GM23338 (cell line): ENCODE measurements around the gene OSBPL5. TPM values are rescaled to one million over a fixed set of nuclear protein-coding genes. Genes with fewer than 3 reads are reported as not detected.

ENCODE experiments used
- ATAC-seq: fragments of 200-7000 bp; cut with Tn5 transposase; 3 replicates; pipeline ENCODE4 v1.9.1; 2020
- DNase-seq: peaks from one replicate; pipeline ENCODE4 v3.0.0-alpha.2; 2015; ENCODE audit warnings: low spot score
- H2AFZ ChIP-seq: fragments of 200-600 bp; sonication (generic); 2 replicates; pipeline ENCODE4 v1.8.0; 2016; ENCODE audit warnings: antibody characterized with exemption, mild to moderate bottlenecking, moderate library complexity
- H3F3A ChIP-seq: fragments of 200-600 bp; sonication (generic); replicated peaks from 2 replicates; pipeline ENCODE4 v1.8.0; 2017; ENCODE audit warnings: antibody characterized with exemption, mixed run types, low read depth
- H3K27ac ChIP-seq: fragments of 200-600 bp; sonication (generic); 2 replicates; pipeline ENCODE4 v1.6.1; 2016; ENCODE audit warnings: low read depth
- H3K27me3 ChIP-seq: fragments of 200-600 bp; sonication (generic); 2 replicates; pipeline ENCODE4 v1.8.0; 2016; ENCODE audit warnings: mild to moderate bottlenecking, mixed run types, moderate library complexity; ENCODE audit not compliant: insufficient read depth
- H3K36me3 ChIP-seq: fragments of 200-600 bp; sonication (generic); 2 replicates; pipeline ENCODE4 v1.8.0; 2016; ENCODE audit warnings: mild to moderate bottlenecking; ENCODE audit not compliant: insufficient read depth
- H3K4me1 ChIP-seq: fragments of 200-600 bp; sonication (generic); 2 replicates; pipeline ENCODE4 v1.8.0; 2016; ENCODE audit warnings: mild to moderate bottlenecking, moderate library complexity; ENCODE audit not compliant: insufficient read depth
- H3K4me2 ChIP-seq: fragments of 200-600 bp; sonication (generic); 2 replicates; pipeline ENCODE4 v1.7.1; 2017; ENCODE audit warnings: mixed run types
- H3K4me3 ChIP-seq: fragments of 200-600 bp; sonication (generic); 2 replicates; pipeline ENCODE4 v1.6.1; 2016; ENCODE audit warnings: mixed run types
- H3K79me2 ChIP-seq: fragments of 200-600 bp; sonication (generic); replicated peaks from 2 replicates; pipeline ENCODE4 v1.8.0; 2017; ENCODE audit warnings: mild to moderate bottlenecking; ENCODE audit not compliant: insufficient read depth
- H3K9me2 ChIP-seq: fragments of 200-600 bp; sonication (generic); 2 replicates; pipeline ENCODE4 v1.8.0; 2017; ENCODE audit not compliant: insufficient read depth
- H4K20me1 ChIP-seq: fragments of 200-600 bp; sonication (generic); replicated peaks from 2 replicates; pipeline ENCODE4 v1.8.0; 2017; ENCODE audit warnings: mild to moderate bottlenecking; ENCODE audit not compliant: insufficient read depth
- H3K27ac Mint-ChIP-seq: 2 replicates; pipeline ENCODE4 v1.8.0; 2020; ENCODE audit warnings: inconsistent platforms, mild to moderate bottlenecking, moderate library complexity, mixed read lengths
- H3K27me3 Mint-ChIP-seq: 3 replicates; pipeline ENCODE4 v1.8.0; 2022; ENCODE audit warnings: low read depth, mild to moderate bottlenecking, moderate library complexity, mixed read lengths, inconsistent platforms; ENCODE audit not compliant: insufficient read depth, poor library complexity
- H3K36me3 Mint-ChIP-seq: 3 replicates; pipeline ENCODE4 v1.8.0; 2021; ENCODE audit warnings: low read depth, mild to moderate bottlenecking, inconsistent platforms, moderate library complexity, mixed read lengths
- H3K4me1 Mint-ChIP-seq: 3 replicates; pipeline ENCODE4 v1.8.0; 2020; ENCODE audit warnings: mild to moderate bottlenecking, inconsistent platforms, mixed read lengths
- H3K4me3 Mint-ChIP-seq: 3 replicates; pipeline ENCODE4 v1.8.0; 2021; ENCODE audit warnings: moderate library complexity, mild to moderate bottlenecking, inconsistent platforms, mixed read lengths
- H3K9me3 Mint-ChIP-seq: 3 replicates; pipeline ENCODE4 v1.8.0; 2020; ENCODE audit warnings: moderate library complexity, mild to moderate bottlenecking, inconsistent platforms, mixed read lengths
- CREB1 ChIP-seq: fragments of 250-450 bp; sonication (Bioruptor Pico); IDR thresholded peaks from 2 replicates; pipeline ENCODE4 v1.5.0; 2020; ENCODE audit warnings: low read depth, mild to moderate bottlenecking, moderate library complexity
- EZH2 ChIP-seq: fragments of 200-600 bp; sonication (generic); IDR thresholded peaks from one replicate; pipeline ENCODE4 v1.8.0; 2017; ENCODE audit warnings: antibody characterized with exemption, mild to moderate bottlenecking, low read depth; ENCODE audit not compliant: unreplicated experiment
- EZH2phosphoT487 ChIP-seq: fragments of 200-600 bp; sonication (generic); IDR thresholded peaks from one replicate; pipeline ENCODE4 v1.8.1; 2018; ENCODE audit warnings: antibody characterized with exemption; ENCODE audit not compliant: unreplicated experiment
- JUNB ChIP-seq: IDR thresholded peaks from one replicate; pipeline ENCODE4 v1.6.1; 2016; ENCODE audit warnings: antibody characterized with exemption; ENCODE audit not compliant: unreplicated experiment
- NANOG ChIP-seq: IDR thresholded peaks from 2 replicates; pipeline ENCODE4 v1.6.1; 2016; ENCODE audit warnings: antibody characterized with exemption, borderline replicate concordance
- POLR2AphosphoS5 ChIP-seq: IDR thresholded peaks from 2 replicates; pipeline ENCODE4 v1.6.1; 2016; ENCODE audit warnings: antibody characterized with exemption, low read depth
- ZNF114 ChIP-seq: fragments of 250-450 bp; sonication (Bioruptor Pico); IDR thresholded peaks from 2 replicates; pipeline ENCODE4 v1.5.0; 2020; ENCODE audit warnings: mild to moderate bottlenecking, moderate library complexity
- polyA plus RNA-seq: library from polyadenylated mRNA; unstranded; fragments of >200 nt; fragmentation: Nextera tagmentation; extraction: Ambion mirVana; gene quantifications from 2 replicates; pipeline ENCODE4 v1.2.1, GENCODE V29; 2016
- total RNA-seq: library from RNA; depleted of rRNA; stranded (reverse); fragments of >200 nt; shearing (Covaris generic); gene quantifications from 2 replicates; pipeline ENCODE4 v1.2.3, GENCODE V29; 2014
- TF ChIP-seq, protein P1 (sequence below): IDR thresholded peaks from 2 replicates; pipeline ENCODE4 v1.6.1; 2016; ENCODE audit warnings: antibody characterized with exemption
- TF ChIP-seq, protein P2 (sequence below): IDR thresholded peaks from one replicate; pipeline ENCODE4 v1.6.1; 2018; ENCODE audit warnings: antibody characterized with exemption; ENCODE audit not compliant: unreplicated experiment
- TF ChIP-seq, protein P3 (sequence below): fragments of 250-450 bp; sonication (Bioruptor Pico); IDR thresholded peaks from 2 replicates; pipeline ENCODE4 v1.5.0; 2020; ENCODE audit warnings: mild to moderate bottlenecking, moderate library complexity

OSBPL5 gene
- total and polyA plus RNA-seq, 2 experiments from 2014 or later, result 2.7 to 12.0 TPM

DNA sequence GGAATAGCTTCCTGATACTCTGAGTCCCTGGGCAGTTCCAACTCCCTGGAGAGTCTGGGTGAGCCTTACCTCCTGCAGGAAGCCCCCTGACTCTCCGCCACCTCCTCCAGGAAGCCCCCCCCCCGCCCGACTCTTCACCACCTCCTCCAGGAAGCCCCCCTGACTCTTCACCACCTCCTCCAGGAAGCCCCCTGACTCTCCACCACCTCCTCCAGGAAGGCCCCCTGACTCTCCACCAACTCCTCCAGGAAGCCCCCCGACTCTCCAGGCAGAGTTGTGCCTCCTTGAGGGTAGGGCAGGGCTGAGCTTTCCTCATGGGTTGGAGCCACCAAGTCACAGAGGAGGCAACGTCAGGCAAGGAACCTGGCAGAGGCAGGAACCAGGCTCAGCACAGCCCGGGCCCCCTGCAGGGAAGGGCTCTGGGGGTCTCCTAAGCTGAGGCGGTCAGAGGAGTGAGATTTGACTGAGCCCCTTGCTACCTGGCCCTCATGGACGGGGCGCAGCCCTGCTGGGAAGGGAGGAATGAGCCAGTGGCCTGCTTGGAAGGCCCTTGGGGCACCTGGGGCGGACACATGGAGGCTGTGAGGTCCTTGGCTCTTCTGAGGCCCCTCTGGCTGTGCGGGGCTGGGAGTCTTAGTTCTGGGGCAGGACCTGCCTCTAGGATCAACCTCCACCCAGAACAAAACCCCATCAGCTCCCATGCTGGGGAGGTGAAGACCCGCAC lies 35.4 kb upstream of the OSBPL5 start:
- Histone ChIP-seq H3F3A (no peaks in the 10 kb centered on the region), H4K20me1 (no peaks in the 10 kb centered on the region), H3K27ac (no peak overlapping the region), H3K27me3 (peaks cover 33% of the 10 kb centered on the region), H3K4me1 (no peaks in the 10 kb centered on the region), H3K4me2 (no peak overlapping the region), H3K79me2 (no peaks in the 10 kb centered on the region), H3K36me3 (no peaks in the 10 kb centered on the region), H3K9me2 (no peaks in the 10 kb centered on the region), H2AFZ (no peak overlapping the region), H3K4me3 (no peak overlapping the region)
- Mint-ChIP-seq H3K36me3 (no peaks in the 10 kb centered on the region), H3K27me3 (peaks cover 41% of the 10 kb centered on the region), H3K4me1 (peaks cover 6% of the 10 kb centered on the region; the same call in 1 of the 3 replicates), H3K27ac (no peak overlapping the region), H3K4me3 (no peak overlapping the region), H3K9me3 (no peaks in the 10 kb centered on the region)
- ATAC-seq, result no peak
- TF ChIP-seq EZH2, result no peak
- TF ChIP-seq ZNF114 (CRISPR knock-in tag), result no peak
- no peak for TF ChIP-seq NANOG
- TF ChIP-seq EZH2phosphoT487, result no peak
- TF ChIP-seq JUNB, result no peak
- TF ChIP-seq, protein P1, sequence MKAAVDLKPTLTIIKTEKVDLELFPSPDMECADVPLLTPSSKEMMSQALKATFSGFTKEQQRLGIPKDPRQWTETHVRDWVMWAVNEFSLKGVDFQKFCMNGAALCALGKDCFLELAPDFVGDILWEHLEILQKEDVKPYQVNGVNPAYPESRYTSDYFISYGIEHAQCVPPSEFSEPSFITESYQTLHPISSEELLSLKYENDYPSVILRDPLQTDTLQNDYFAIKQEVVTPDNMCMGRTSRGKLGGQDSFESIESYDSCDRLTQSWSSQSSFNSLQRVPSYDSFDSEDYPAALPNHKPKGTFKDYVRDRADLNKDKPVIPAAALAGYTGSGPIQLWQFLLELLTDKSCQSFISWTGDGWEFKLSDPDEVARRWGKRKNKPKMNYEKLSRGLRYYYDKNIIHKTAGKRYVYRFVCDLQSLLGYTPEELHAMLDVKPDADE, result no peak
- TF ChIP-seq, protein P2, sequence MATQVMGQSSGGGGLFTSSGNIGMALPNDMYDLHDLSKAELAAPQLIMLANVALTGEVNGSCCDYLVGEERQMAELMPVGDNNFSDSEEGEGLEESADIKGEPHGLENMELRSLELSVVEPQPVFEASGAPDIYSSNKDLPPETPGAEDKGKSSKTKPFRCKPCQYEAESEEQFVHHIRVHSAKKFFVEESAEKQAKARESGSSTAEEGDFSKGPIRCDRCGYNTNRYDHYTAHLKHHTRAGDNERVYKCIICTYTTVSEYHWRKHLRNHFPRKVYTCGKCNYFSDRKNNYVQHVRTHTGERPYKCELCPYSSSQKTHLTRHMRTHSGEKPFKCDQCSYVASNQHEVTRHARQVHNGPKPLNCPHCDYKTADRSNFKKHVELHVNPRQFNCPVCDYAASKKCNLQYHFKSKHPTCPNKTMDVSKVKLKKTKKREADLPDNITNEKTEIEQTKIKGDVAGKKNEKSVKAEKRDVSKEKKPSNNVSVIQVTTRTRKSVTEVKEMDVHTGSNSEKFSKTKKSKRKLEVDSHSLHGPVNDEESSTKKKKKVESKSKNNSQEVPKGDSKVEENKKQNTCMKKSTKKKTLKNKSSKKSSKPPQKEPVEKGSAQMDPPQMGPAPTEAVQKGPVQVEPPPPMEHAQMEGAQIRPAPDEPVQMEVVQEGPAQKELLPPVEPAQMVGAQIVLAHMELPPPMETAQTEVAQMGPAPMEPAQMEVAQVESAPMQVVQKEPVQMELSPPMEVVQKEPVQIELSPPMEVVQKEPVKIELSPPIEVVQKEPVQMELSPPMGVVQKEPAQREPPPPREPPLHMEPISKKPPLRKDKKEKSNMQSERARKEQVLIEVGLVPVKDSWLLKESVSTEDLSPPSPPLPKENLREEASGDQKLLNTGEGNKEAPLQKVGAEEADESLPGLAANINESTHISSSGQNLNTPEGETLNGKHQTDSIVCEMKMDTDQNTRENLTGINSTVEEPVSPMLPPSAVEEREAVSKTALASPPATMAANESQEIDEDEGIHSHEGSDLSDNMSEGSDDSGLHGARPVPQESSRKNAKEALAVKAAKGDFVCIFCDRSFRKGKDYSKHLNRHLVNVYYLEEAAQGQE, result no peak
- TF ChIP-seq CREB1 (CRISPR knock-in tag), result no peak
- TF ChIP-seq POLR2AphosphoS5, result no peak
- no peak for DNase-seq

DNA sequence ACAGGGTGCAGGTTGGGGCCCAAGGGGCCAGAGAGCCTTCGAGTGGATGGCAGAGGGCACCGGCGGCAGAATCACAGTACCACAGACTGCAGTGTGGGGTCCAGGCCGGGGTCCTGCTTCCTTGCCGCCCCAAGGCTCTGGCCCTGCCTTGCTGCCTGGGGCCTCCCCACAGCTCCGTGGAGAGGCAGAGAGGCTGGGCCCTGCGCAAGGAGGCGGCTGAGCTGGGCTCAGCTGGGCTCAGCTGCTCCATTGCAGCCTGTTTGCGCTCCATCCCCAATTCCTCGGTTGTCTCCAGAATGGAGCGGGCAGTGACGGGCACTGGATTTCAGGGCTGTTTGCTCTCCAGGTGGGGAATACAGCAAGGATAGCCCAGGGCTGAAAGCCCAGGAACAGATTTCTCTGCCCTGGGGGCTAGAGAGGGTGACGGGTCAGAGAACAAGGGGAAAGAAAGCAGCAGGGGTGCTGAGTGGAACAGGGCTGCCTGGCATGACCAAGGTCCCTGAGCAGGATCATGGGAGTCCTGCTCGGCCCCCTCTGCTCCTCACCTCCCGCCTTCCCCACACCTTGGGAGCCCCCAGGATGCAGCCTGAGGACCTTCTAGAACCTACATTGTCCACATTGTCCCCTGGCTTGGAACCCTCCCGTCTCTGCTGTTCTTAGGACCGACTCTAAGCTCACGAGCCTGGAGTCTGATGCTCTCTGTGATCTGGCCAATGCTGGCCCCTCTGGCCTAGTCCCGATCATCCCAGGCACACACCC lies 34.6 kb upstream of the OSBPL5 start:
- no peak overlapping the region for H3K27ac ChIP-seq
- H3K27me3 Mint-ChIP-seq, result peaks cover 35% of the 10 kb centered on the region
- no peak for ATAC-seq
- peaks cover 9% of the 10 kb centered on the region; the same call in 2 of the 3 replicates for H3K4me1 Mint-ChIP-seq
- H3K27ac Mint-ChIP-seq, result no peak overlapping the region
- H3K4me3 ChIP-seq, result no peak overlapping the region
- H3F3A ChIP-seq, result no peaks in the 10 kb centered on the region
- H4K20me1 ChIP-seq, result no peaks in the 10 kb centered on the region
- no peaks in the 10 kb centered on the region for H3K79me2 ChIP-seq
- H2AFZ ChIP-seq, result no peak overlapping the region
- H3K9me2 ChIP-seq, result no peaks in the 10 kb centered on the region
- no peaks in the 10 kb centered on the region for H3K4me1 ChIP-seq
- no peak overlapping the region for H3K4me3 Mint-ChIP-seq
- no peaks in the 10 kb centered on the region for H3K9me3 Mint-ChIP-seq
- no peaks in the 10 kb centered on the region for H3K36me3 Mint-ChIP-seq
- H3K36me3 ChIP-seq, result no peaks in the 10 kb centered on the region
- DNase-seq, result no peak
- peaks cover 30% of the 10 kb centered on the region for H3K27me3 ChIP-seq
- H3K4me2 ChIP-seq, result no peak overlapping the region
- TF ChIP-seq, protein P3, sequence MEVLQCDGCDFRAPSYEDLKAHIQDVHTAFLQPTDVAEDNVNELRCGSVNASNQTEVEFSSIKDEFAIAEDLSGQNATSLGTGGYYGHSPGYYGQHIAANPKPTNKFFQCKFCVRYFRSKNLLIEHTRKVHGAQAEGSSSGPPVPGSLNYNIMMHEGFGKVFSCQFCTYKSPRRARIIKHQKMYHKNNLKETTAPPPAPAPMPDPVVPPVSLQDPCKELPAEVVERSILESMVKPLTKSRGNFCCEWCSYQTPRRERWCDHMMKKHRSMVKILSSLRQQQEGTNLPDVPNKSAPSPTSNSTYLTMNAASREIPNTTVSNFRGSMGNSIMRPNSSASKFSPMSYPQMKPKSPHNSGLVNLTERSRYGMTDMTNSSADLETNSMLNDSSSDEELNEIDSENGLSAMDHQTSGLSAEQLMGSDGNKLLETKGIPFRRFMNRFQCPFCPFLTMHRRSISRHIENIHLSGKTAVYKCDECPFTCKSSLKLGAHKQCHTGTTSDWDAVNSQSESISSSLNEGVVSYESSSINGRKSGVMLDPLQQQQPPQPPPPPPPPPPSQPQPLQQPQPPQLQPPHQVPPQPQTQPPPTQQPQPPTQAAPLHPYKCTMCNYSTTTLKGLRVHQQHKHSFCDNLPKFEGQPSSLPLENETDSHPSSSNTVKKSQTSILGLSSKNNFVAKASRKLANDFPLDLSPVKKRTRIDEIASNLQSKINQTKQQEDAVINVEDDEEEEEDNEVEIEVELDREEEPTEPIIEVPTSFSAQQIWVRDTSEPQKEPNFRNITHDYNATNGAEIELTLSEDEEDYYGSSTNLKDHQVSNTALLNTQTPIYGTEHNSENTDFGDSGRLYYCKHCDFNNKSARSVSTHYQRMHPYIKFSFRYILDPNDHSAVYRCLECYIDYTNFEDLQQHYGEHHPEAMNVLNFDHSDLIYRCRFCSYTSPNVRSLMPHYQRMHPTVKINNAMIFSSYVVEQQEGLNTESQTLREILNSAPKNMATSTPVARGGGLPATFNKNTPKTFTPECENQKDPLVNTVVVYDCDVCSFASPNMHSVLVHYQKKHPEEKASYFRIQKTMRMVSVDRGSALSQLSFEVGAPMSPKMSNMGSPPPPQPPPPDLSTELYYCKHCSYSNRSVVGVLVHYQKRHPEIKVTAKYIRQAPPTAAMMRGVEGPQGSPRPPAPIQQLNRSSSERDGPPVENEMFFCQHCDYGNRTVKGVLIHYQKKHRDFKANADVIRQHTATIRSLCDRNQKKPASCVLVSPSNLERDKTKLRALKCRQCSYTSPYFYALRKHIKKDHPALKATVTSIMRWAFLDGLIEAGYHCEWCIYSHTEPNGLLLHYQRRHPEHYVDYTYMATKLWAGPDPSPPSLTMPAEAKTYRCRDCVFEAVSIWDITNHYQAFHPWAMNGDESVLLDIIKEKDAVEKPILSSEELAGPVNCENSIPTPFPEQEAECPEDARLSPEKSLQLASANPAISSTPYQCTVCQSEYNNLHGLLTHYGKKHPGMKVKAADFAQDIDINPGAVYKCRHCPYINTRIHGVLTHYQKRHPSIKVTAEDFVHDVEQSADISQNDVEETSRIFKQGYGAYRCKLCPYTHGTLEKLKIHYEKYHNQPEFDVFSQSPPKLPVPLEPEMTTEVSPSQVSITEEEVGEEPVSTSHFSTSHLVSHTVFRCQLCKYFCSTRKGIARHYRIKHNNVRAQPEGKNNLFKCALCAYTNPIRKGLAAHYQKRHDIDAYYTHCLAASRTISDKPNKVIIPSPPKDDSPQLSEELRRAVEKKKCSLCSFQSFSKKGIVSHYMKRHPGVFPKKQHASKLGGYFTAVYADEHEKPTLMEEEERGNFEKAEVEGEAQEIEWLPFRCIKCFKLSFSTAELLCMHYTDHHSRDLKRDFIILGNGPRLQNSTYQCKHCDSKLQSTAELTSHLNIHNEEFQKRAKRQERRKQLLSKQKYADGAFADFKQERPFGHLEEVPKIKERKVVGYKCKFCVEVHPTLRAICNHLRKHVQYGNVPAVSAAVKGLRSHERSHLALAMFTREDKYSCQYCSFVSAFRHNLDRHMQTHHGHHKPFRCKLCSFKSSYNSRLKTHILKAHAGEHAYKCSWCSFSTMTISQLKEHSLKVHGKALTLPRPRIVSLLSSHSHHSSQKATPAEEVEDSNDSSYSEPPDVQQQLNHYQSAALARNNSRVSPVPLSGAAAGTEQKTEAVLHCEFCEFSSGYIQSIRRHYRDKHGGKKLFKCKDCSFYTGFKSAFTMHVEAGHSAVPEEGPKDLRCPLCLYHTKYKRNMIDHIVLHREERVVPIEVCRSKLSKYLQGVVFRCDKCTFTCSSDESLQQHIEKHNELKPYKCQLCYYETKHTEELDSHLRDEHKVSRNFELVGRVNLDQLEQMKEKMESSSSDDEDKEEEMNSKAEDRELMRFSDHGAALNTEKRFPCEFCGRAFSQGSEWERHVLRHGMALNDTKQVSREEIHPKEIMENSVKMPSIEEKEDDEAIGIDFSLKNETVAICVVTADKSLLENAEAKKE (CRISPR knock-in tag), result no peak
